ENCODE results near the gene FGR. TPM values are rescaled to one million over a fixed set of nuclear protein-coding genes. Genes with fewer than 3 reads are reported as not detected.
"Not testable (repeated sequence)": the region's sequence is repeated elsewhere in the genome, so short reads cannot be mapped to it uniquely, and the experiment has no call there.

The FGR gene
- total RNA-seq (1.4 TPM), polyA plus RNA-seq (ENCODE audit: insufficient read depth in 1 of 8, insufficient read length in 8 of 8, low replicate concordance in 1 of 8) (1 to 10 TPM; 1.5 to 2.5 (median 2.2) TPM)
- long read RNA-seq, donor 1 = 0 reads
- long read RNA-seq, donor 2 = 0 reads
- long read RNA-seq, donor 3 = 0 reads
- long read RNA-seq, donor 4 = 0 reads
- long read RNA-seq, donor 5 = 0 reads
- long read RNA-seq, donor 6 = 0 reads
- long read RNA-seq, donor 7, partial matches to known transcripts = 0 of 1 reads
- long read RNA-seq, donor 7, other reads (novel, unspliced or antisense) = 0 of 1 reads
- long read RNA-seq, donor 8 = 0 reads
- long read RNA-seq, donor 9 = 0 reads
- long read RNA-seq, donor 10, partial matches to known transcripts = 0 of 1 reads
- long read RNA-seq, donor 10, other reads (novel, unspliced or antisense) = 0 of 1 reads
- long read RNA-seq, donor 11 = 0 reads

GRCh38 chr1:27634985-27635367 is at the start of gene FGR:
FGR (minus strand) TSS chr1:27635185; CDS start chr1:27623916, 11,269 bp downstream.
- DNase-seq = no peak
- Histone ChIP-seq H3K27ac (ENCODE audit: low read length) (peak within 1 kb of the TSS; percentile 76), H3K27me3 (ENCODE audit: control insufficient read depth, insufficient read depth, low read length) (peaks cover 41% of the 10 kb centered on the region), H3K9me3 (replicated peaks; ENCODE audit: control insufficient read depth, low read depth, low read length) (no peaks in the 10 kb centered on the region), H3K4me1 (ENCODE audit: control insufficient read depth, insufficient read depth, low read length) (peaks cover 40% of the 10 kb centered on the region), H3K4me3 (ENCODE audit: low read length) (peak within 1 kb of the TSS; percentile 45), H3K36me3 (ENCODE audit: control insufficient read depth, insufficient read depth, low read length) (no peaks in the 10 kb centered on the region)
- WGBS (ENCODE audit: insufficient coverage) = 10% methylated on average over 19 of the region's 28 CpGs

GRCh38 chr1:27684176-27684575 is 49.2 kb upstream of the FGR start:
- H3K36me3 ChIP-seq (ENCODE audit: control insufficient read depth, insufficient read depth, low read length) = no peaks in the 10 kb centered on the region
- WGBS (ENCODE audit: insufficient coverage) = 71% methylated on average over 2 of the region's 2 CpGs
- H3K4me1 ChIP-seq (ENCODE audit: control insufficient read depth, insufficient read depth, low read length) = peaks cover 38% of the 10 kb centered on the region
- no peak overlapping the region for H3K4me3 ChIP-seq (ENCODE audit: low read length)
- peaks cover 9% of the 10 kb centered on the region for H3K9me3 ChIP-seq (replicated peaks; ENCODE audit: control insufficient read depth, low read depth, low read length)
- H3K27ac ChIP-seq (ENCODE audit: low read length) = no peak overlapping the region
- DNase-seq = no peak
- no peaks in the 10 kb centered on the region for H3K27me3 ChIP-seq (ENCODE audit: control insufficient read depth, insufficient read depth, low read length)

- DNase-seq = no peak
- H3K27ac ChIP-seq (ENCODE audit: low read length) = no peak overlapping the region
- no peaks in the 10 kb centered on the region for H3K36me3 ChIP-seq (ENCODE audit: control insufficient read depth, insufficient read depth, low read length)
- H3K9me3 ChIP-seq (replicated peaks; ENCODE audit: control insufficient read depth, low read depth, low read length) = peaks cover 9% of the 10 kb centered on the region
- H3K27me3 ChIP-seq (ENCODE audit: control insufficient read depth, insufficient read depth, low read length) = no peaks in the 10 kb centered on the region
- peaks cover 26% of the 10 kb centered on the region for H3K4me1 ChIP-seq (ENCODE audit: control insufficient read depth, insufficient read depth, low read length)
- no peak overlapping the region for H3K4me3 ChIP-seq (ENCODE audit: low read length)
- WGBS (ENCODE audit: insufficient coverage) = 90% methylated on average over 1 of the region's 5 CpGs
These were observed 47.5 kb upstream of the FGR start for GRCh38 chr1:27682351-27682944.

- H3K9me3 ChIP-seq (replicated peaks; ENCODE audit: control insufficient read depth, low read depth, low read length); H3K4me3 ChIP-seq (ENCODE audit: low read length); DNase-seq; H3K27me3 ChIP-seq (ENCODE audit: control insufficient read depth, insufficient read depth, low read length); H3K36me3 ChIP-seq (ENCODE audit: control insufficient read depth, insufficient read depth, low read length); H3K27ac ChIP-seq (ENCODE audit: low read length): not testable (repeated sequence)
- WGBS (ENCODE audit: insufficient coverage) = no CpG with 5 or more reads among the region's 4 CpGs
- H3K4me1 ChIP-seq (ENCODE audit: control insufficient read depth, insufficient read depth, low read length) = peaks cover 17% of the 10 kb centered on the region
These were observed 46.6 kb upstream of the FGR start for GRCh38 chr1:27681580-27681979.

- not testable (repeated sequence) for H3K36me3 ChIP-seq (ENCODE audit: control insufficient read depth, insufficient read depth, low read length); DNase-seq; H3K27ac ChIP-seq (ENCODE audit: low read length); H3K4me3 ChIP-seq (ENCODE audit: low read length); H3K4me1 ChIP-seq (ENCODE audit: control insufficient read depth, insufficient read depth, low read length); H3K27me3 ChIP-seq (ENCODE audit: control insufficient read depth, insufficient read depth, low read length); H3K9me3 ChIP-seq (replicated peaks; ENCODE audit: control insufficient read depth, low read depth, low read length)
- 90% methylated on average over 1 of the region's 2 CpGs for WGBS (ENCODE audit: insufficient coverage)
These were observed 45.3 kb upstream of the FGR start for GRCh38 chr1:27680225-27680791.

GRCh38 chr1:27678747-27679146 is 43.8 kb upstream of the FGR start:
- no peaks in the 10 kb centered on the region for H3K4me1 ChIP-seq (ENCODE audit: control insufficient read depth, insufficient read depth, low read length)
- no peaks in the 10 kb centered on the region for H3K27me3 ChIP-seq (ENCODE audit: control insufficient read depth, insufficient read depth, low read length)
- no peaks in the 10 kb centered on the region for H3K36me3 ChIP-seq (ENCODE audit: control insufficient read depth, insufficient read depth, low read length)
- H3K27ac ChIP-seq (ENCODE audit: low read length) = no peak overlapping the region
- DNase-seq = no peak
- H3K4me3 ChIP-seq (ENCODE audit: low read length) = no peak overlapping the region
- peaks cover 9% of the 10 kb centered on the region for H3K9me3 ChIP-seq (replicated peaks; ENCODE audit: control insufficient read depth, low read depth, low read length)

GRCh38 chr1:27676410-27676809 is 41.4 kb upstream of the FGR start:
- Histone ChIP-seq H3K36me3 (ENCODE audit: control insufficient read depth, insufficient read depth, low read length) (no peaks in the 10 kb centered on the region), H3K27me3 (ENCODE audit: control insufficient read depth, insufficient read depth, low read length) (no peaks in the 10 kb centered on the region), H3K27ac (ENCODE audit: low read length) (no peak overlapping the region), H3K4me3 (ENCODE audit: low read length) (no peak overlapping the region), H3K9me3 (replicated peaks; ENCODE audit: control insufficient read depth, low read depth, low read length) (peaks cover 9% of the 10 kb centered on the region), H3K4me1 (ENCODE audit: control insufficient read depth, insufficient read depth, low read length) (peaks cover 11% of the 10 kb centered on the region)
- no peak for DNase-seq
- no CpG with 5 or more reads among the region's 1 CpG for WGBS (ENCODE audit: insufficient coverage)

- Histone ChIP-seq H3K9me3 (replicated peaks; ENCODE audit: control insufficient read depth, low read depth, low read length) (no peaks in the 10 kb centered on the region), H3K27ac (ENCODE audit: low read length) (peak overlapping the region; percentile 98), H3K27me3 (ENCODE audit: control insufficient read depth, insufficient read depth, low read length) (no peaks in the 10 kb centered on the region), H3K36me3 (ENCODE audit: control insufficient read depth, insufficient read depth, low read length) (peaks cover 13% of the 10 kb centered on the region), H3K4me3 (ENCODE audit: low read length) (peak overlapping the region; percentile 99), H3K4me1 (ENCODE audit: control insufficient read depth, insufficient read depth, low read length) (peaks cover 36% of the 10 kb centered on the region)
- no peak for DNase-seq
These were observed 37.7 kb upstream of the FGR start for GRCh38 chr1:27672750-27673112.

- H3K9me3 ChIP-seq (replicated peaks; ENCODE audit: control insufficient read depth, low read depth, low read length) = no peaks in the 10 kb centered on the region
- peak within 1 kb of the TSS; percentile 98 for H3K27ac ChIP-seq (ENCODE audit: low read length)
- peaks cover 18% of the 10 kb centered on the region for H3K36me3 ChIP-seq (ENCODE audit: control insufficient read depth, insufficient read depth, low read length)
- H3K4me3 ChIP-seq (ENCODE audit: low read length) = peak within 1 kb of the TSS; percentile 99
- no peaks in the 10 kb centered on the region for H3K27me3 ChIP-seq (ENCODE audit: control insufficient read depth, insufficient read depth, low read length)
- DNase-seq = peak; percentile 99
- WGBS (ENCODE audit: insufficient coverage) = 0% methylated on average over 10 of the region's 10 CpGs
- H3K4me1 ChIP-seq (ENCODE audit: control insufficient read depth, insufficient read depth, low read length) = peaks cover 36% of the 10 kb centered on the region
These were observed 37.2 kb upstream of the FGR start, which contains the start of gene IFI6 for GRCh38 chr1:27671964-27672749. IFI6 (minus strand) TSS chr1:27672192; CDS start chr1:27669314, 2,878 bp downstream.

- Histone ChIP-seq H3K4me1 (ENCODE audit: control insufficient read depth, insufficient read depth, low read length) (peaks cover 36% of the 10 kb centered on the region), H3K4me3 (ENCODE audit: low read length) (peak overlapping the region; percentile 99), H3K36me3 (ENCODE audit: control insufficient read depth, insufficient read depth, low read length) (peaks cover 41% of the 10 kb centered on the region), H3K27ac (ENCODE audit: low read length) (no peak overlapping the region), H3K9me3 (replicated peaks; ENCODE audit: control insufficient read depth, low read depth, low read length) (no peaks in the 10 kb centered on the region), H3K27me3 (ENCODE audit: control insufficient read depth, insufficient read depth, low read length) (no peaks in the 10 kb centered on the region)
- no peak for DNase-seq
- WGBS (ENCODE audit: insufficient coverage) = 20% methylated on average over 1 of the region's 4 CpGs
These were observed 34.9 kb upstream of the FGR start for GRCh38 chr1:27669876-27670275.
